ENCODE data around the gene CLMN. TPM values are rescaled to one million over a fixed set of nuclear protein-coding genes. Genes with fewer than 3 reads are reported as not detected.

Gene CLMN
- total and polyA plus RNA-seq, 2 of the 4 experiments (the other 2 are of a cell fraction) = 0.10 to 0.18 TPM

DNA sequence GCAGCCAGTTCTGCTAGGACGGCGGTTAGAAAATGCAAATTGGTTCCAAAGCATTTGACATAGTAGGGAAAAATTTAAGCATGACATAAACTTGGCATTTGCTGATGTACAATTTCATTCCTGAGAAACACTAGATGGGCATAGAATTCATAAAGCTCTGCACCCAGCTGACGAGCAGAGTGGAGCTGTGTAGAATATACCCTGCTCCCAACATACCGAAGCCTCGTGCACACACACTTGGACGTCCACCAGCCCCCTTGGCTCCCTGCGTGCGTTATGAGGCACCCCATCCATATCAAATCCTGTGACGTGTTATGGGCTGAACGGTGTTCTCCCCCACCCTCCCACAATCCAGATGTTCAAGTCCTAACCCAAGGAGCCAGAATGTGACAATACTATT, 65.4 kb downstream of the CLMN start:
- no peak overlapping the region for H3K14ac ChIP-seq (replicated peaks; ENCODE audit: low read depth, low read length)
- H3K9me3 ChIP-seq (ENCODE audit: control insufficient read depth, insufficient read depth, low read length) = no peaks in the 10 kb centered on the region; the same call in 1 of the 2 replicates
- H3K27me3 ChIP-seq (ENCODE audit: control insufficient read depth, insufficient read depth, low read length) = no peaks in the 10 kb centered on the region
- no peak overlapping the region for H4K91ac ChIP-seq (ENCODE audit: insufficient read depth, low read depth, low read length)
- no peaks in the 10 kb centered on the region for H3K9me1 ChIP-seq (ENCODE audit: insufficient read depth, low read length)
- no peak for TF ChIP-seq MAZ (IDR thresholded peaks at IDR 0.05; ENCODE audit: borderline replicate concordance, low read depth, low read length)
- TF ChIP-seq NFE2L2 (IDR thresholded peaks at IDR 0.05; ENCODE audit: low read depth, low read length) = no peak
- no peak for TF ChIP-seq RAD21 (IDR thresholded peaks at IDR 0.05; ENCODE audit: low read length)
- no peak for TF ChIP-seq POLR2A (IDR thresholded peaks at IDR 0.05; ENCODE audit: low read depth, low read length)
- TF ChIP-seq CHD1 (IDR thresholded peaks at IDR 0.05; ENCODE audit: low read depth, low read length) = no peak
- TF ChIP-seq MAFK (IDR thresholded peaks at IDR 0.05; ENCODE audit: low read depth, low read length) = no peak
- no peak for TF ChIP-seq SMC3 (IDR thresholded peaks at IDR 0.05; ENCODE audit: low read depth, low read length)
- TF ChIP-seq, protein P1, sequence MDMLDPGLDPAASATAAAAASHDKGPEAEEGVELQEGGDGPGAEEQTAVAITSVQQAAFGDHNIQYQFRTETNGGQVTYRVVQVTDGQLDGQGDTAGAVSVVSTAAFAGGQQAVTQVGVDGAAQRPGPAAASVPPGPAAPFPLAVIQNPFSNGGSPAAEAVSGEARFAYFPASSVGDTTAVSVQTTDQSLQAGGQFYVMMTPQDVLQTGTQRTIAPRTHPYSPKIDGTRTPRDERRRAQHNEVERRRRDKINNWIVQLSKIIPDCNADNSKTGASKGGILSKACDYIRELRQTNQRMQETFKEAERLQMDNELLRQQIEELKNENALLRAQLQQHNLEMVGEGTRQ (IDR thresholded peaks at IDR 0.05; ENCODE audit: low read depth, low read length) = no peak
- TF ChIP-seq, protein P2, sequence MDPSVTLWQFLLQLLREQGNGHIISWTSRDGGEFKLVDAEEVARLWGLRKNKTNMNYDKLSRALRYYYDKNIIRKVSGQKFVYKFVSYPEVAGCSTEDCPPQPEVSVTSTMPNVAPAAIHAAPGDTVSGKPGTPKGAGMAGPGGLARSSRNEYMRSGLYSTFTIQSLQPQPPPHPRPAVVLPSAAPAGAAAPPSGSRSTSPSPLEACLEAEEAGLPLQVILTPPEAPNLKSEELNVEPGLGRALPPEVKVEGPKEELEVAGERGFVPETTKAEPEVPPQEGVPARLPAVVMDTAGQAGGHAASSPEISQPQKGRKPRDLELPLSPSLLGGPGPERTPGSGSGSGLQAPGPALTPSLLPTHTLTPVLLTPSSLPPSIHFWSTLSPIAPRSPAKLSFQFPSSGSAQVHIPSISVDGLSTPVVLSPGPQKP (IDR thresholded peaks at IDR 0.05; ENCODE audit: borderline replicate concordance, low read depth, low read length) = no peak
- TF ChIP-seq, protein P3, sequence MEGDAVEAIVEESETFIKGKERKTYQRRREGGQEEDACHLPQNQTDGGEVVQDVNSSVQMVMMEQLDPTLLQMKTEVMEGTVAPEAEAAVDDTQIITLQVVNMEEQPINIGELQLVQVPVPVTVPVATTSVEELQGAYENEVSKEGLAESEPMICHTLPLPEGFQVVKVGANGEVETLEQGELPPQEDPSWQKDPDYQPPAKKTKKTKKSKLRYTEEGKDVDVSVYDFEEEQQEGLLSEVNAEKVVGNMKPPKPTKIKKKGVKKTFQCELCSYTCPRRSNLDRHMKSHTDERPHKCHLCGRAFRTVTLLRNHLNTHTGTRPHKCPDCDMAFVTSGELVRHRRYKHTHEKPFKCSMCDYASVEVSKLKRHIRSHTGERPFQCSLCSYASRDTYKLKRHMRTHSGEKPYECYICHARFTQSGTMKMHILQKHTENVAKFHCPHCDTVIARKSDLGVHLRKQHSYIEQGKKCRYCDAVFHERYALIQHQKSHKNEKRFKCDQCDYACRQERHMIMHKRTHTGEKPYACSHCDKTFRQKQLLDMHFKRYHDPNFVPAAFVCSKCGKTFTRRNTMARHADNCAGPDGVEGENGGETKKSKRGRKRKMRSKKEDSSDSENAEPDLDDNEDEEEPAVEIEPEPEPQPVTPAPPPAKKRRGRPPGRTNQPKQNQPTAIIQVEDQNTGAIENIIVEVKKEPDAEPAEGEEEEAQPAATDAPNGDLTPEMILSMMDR (conservative IDR thresholded peaks at IDR 0.05; ENCODE audit: low read depth, low read length) = no peak
- no peak for TF ChIP-seq CEBPB (IDR thresholded peaks at IDR 0.05; ENCODE audit: low read depth, low read length)
- no peak for TF ChIP-seq BHLHE40 (IDR thresholded peaks at IDR 0.05; ENCODE audit: low read depth, low read length)
- TF ChIP-seq RFX5 (IDR thresholded peaks at IDR 0.05; ENCODE audit: low read depth, low read length) = no peak
- no peak for TF ChIP-seq FOS (IDR thresholded peaks at IDR 0.05; ENCODE audit: low read depth, low read length)
- no peak for TF ChIP-seq RCOR1 (IDR thresholded peaks at IDR 0.05; ENCODE audit: insufficient replicate concordance, low read length)
- TF ChIP-seq MXI1 (IDR thresholded peaks at IDR 0.05; ENCODE audit: borderline replicate concordance, low read depth, low read length) = no peak
- H3K4me2 ChIP-seq (ENCODE audit: low read depth, low read length) = no peak overlapping the region
- H2AFZ ChIP-seq (replicated peaks; ENCODE audit: low read length, poor library complexity) = no peak overlapping the region
- H3K4me1 ChIP-seq (ENCODE audit: control insufficient read depth, insufficient read depth, low read length) = no peaks in the 10 kb centered on the region
- no peaks in the 10 kb centered on the region for H3K79me1 ChIP-seq (ENCODE audit: low read depth in 1 of 2, low read length in 2 of 2)
- in situ Hi-C loops (cut with MboI; ENCODE audit: low sequenced_read_pairs) (no loop called here), intact Hi-C loops (cut with micrococcal nuclease) (no loop called here), dilution Hi-C loops (cut with HindIII; ENCODE audit: low sequenced_read_pairs, unreplicated experiment) (no loop called here)
- no peak overlapping the region for H2BK20ac ChIP-seq (ENCODE audit: low read depth, low read length)
- CTCF ChIA-PET = no interaction called here
- DNase-seq = no peak
- H4K20me1 ChIP-seq (ENCODE audit: insufficient read depth, low read length) = no peaks in the 10 kb centered on the region
- POLR2A ChIA-PET (ENCODE audit: unreplicated experiment) = no interaction called here
- no peak overlapping the region for H2AK5ac ChIP-seq (ENCODE audit: low read depth, low read length)
- 40% methylated on average over 1 of the region's 10 CpGs; no CpG with 5 or more reads in 1 of the 2 experiments for WGBS, 2 experiments (ENCODE audit: extremely low coverage in 2 of 2, insufficient read length in 1 of 2)
- H3K36me3 ChIP-seq (ENCODE audit: control insufficient read depth, insufficient read depth, low read length) = no peaks in the 10 kb centered on the region
- no peak overlapping the region for H3K23ac ChIP-seq (ENCODE audit: low read depth, low read length)
- no peak overlapping the region for H3K18ac ChIP-seq (ENCODE audit: low read depth, low read length)
- no TSS peak for BruUV-seq (replicated peaks)
- no peak overlapping the region for H3K9ac ChIP-seq (ENCODE audit: low read depth, low read length)
- no peak overlapping the region for H4K8ac ChIP-seq (ENCODE audit: low read depth in 2 of 2, low read length in 2 of 2)
- no peak overlapping the region for H2BK5ac ChIP-seq (ENCODE audit: low read depth, low read length, poor library complexity, severe bottlenecking)
- no peak overlapping the region for H3K27ac ChIP-seq (ENCODE audit: insufficient read depth, low read length)
- H2BK120ac ChIP-seq (ENCODE audit: low read depth, low read length) = no peak overlapping the region
- no peak overlapping the region for H2AK9ac ChIP-seq (replicated peaks; ENCODE audit: low read depth, low read length, poor library complexity)
- ATAC-seq (ENCODE audit: low read depth) = no peak
- H3K4me3 ChIP-seq (ENCODE audit: insufficient read depth, low read depth, low read length) = no peak overlapping the region
- H2BK15ac ChIP-seq (ENCODE audit: low read depth, low read length) = no peak overlapping the region
- H3K4ac ChIP-seq (ENCODE audit: low read depth, low read length) = no peak overlapping the region
- H3K56ac ChIP-seq (ENCODE audit: extremely low read depth, insufficient read depth, low read length) = no peak overlapping the region
- H4K5ac ChIP-seq (ENCODE audit: low read depth, low read length) = no peak overlapping the region

Measured in IMR-90 (cell line).